MM.1S (cell line): ENCODE measurements around the gene KLK13.

Source experiments
- EZH2 ChIP-seq: fragments of 300-600 bp; sonication (generic); optimal IDR thresholded peaks from 2 replicates; pipeline ENCODE3; 2017; ENCODE audit warnings: low read depth, mild to moderate bottlenecking, antibody characterized with exemption, low read length, mixed read lengths
- TF ChIP-seq, protein P1 (sequence below): fragments of 300-600 bp; sonication (generic); IDR thresholded peaks from 2 replicates; pipeline ENCODE4 v1.5.1; 2016; ENCODE audit warnings: antibody characterized with exemption, low read length, mixed read lengths

- TF ChIP-seq, protein P1, sequence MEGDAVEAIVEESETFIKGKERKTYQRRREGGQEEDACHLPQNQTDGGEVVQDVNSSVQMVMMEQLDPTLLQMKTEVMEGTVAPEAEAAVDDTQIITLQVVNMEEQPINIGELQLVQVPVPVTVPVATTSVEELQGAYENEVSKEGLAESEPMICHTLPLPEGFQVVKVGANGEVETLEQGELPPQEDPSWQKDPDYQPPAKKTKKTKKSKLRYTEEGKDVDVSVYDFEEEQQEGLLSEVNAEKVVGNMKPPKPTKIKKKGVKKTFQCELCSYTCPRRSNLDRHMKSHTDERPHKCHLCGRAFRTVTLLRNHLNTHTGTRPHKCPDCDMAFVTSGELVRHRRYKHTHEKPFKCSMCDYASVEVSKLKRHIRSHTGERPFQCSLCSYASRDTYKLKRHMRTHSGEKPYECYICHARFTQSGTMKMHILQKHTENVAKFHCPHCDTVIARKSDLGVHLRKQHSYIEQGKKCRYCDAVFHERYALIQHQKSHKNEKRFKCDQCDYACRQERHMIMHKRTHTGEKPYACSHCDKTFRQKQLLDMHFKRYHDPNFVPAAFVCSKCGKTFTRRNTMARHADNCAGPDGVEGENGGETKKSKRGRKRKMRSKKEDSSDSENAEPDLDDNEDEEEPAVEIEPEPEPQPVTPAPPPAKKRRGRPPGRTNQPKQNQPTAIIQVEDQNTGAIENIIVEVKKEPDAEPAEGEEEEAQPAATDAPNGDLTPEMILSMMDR = no peak
- TF ChIP-seq EZH2 = no peak
Observed at GRCh38 chr19:51108066-51108804, 43.3 kb upstream of the KLK13 start, which contains the start of gene CTU1.
